ENCODE measurements around the gene ZBTB20.

DNA sequence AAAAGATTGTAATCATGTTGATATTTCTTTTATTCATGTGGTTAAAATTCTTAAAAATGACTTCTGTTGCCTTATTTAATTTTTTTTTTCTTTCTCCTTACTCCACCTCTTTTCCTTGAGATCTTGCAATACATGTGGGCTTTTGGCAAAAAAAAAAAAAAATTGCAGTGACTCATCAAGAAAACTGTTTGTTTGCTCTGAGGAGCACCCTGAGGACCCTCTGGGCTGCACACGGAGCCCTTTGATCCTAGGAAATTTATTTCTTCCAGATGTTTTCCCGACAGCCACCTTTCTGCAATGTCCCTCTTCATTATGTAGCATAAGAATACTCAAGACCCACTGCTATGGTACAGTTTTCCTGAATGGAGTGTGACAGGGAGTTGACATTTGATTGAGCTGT, 371.7 kb downstream of the ZBTB20 start:
- TF ChIP-seq, protein P1, sequence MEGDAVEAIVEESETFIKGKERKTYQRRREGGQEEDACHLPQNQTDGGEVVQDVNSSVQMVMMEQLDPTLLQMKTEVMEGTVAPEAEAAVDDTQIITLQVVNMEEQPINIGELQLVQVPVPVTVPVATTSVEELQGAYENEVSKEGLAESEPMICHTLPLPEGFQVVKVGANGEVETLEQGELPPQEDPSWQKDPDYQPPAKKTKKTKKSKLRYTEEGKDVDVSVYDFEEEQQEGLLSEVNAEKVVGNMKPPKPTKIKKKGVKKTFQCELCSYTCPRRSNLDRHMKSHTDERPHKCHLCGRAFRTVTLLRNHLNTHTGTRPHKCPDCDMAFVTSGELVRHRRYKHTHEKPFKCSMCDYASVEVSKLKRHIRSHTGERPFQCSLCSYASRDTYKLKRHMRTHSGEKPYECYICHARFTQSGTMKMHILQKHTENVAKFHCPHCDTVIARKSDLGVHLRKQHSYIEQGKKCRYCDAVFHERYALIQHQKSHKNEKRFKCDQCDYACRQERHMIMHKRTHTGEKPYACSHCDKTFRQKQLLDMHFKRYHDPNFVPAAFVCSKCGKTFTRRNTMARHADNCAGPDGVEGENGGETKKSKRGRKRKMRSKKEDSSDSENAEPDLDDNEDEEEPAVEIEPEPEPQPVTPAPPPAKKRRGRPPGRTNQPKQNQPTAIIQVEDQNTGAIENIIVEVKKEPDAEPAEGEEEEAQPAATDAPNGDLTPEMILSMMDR (IDR thresholded peaks at IDR 0.05; ENCODE audit: insufficient read depth, low read depth, low read length) = no peak
- no peak for TF ChIP-seq EZH2 (IDR thresholded peaks at IDR 0.05; ENCODE audit: insufficient read depth, low read length)
